DND-41 (cell line): Measurements from ENCODE around the gene C22orf31.

Experiments used
- ATAC-seq: fragments of 200-7000 bp; cut with Tn5 transposase; 3 replicates; pipeline ENCODE4 v1.9.1; 2021; ENCODE audit warnings: low read depth; ENCODE audit not compliant: insufficient read depth
- DNase-seq: peaks from one replicate; pipeline ENCODE4 v3.0.0-alpha.2; 2020
- H2AFZ ChIP-seq: 2 replicates; pipeline ENCODE4 v1.6.0; 2012; ENCODE audit warnings: low read depth, low read length
- H3K27ac ChIP-seq: 2 replicates; pipeline ENCODE4 v1.5.1; 2012; ENCODE audit warnings: low read length, inconsistent platforms
- H3K27me3 ChIP-seq: fragments of 200-600 bp; sonication (generic); 2 replicates; pipeline ENCODE4 v1.6.0; 2012; ENCODE audit warnings: low read length, mild to moderate bottlenecking, inconsistent platforms; ENCODE audit not compliant: insufficient read depth, poor library complexity
- H3K36me3 ChIP-seq: 2 replicates; pipeline ENCODE4 v1.5.1; 2012; ENCODE audit warnings: low read length, inconsistent platforms; ENCODE audit not compliant: insufficient read depth
- H3K4me1 ChIP-seq: 2 replicates; pipeline ENCODE4 v1.5.1; 2012; ENCODE audit warnings: mild to moderate bottlenecking, low read length; ENCODE audit not compliant: insufficient read depth
- H3K4me2 ChIP-seq: 2 replicates; pipeline ENCODE4 v1.6.0; 2012; ENCODE audit warnings: mild to moderate bottlenecking, moderate library complexity, low read length, inconsistent platforms; ENCODE audit not compliant: insufficient read depth
- H3K4me3 ChIP-seq, 2 experiments: fragments of 200-600 bp in 1 of 2; shearing (Covaris generic) in 1 of 2; 2 replicates each; pipeline ENCODE4 v1.5.1; 2012 to 2016; ENCODE audit warnings: inconsistent platforms in 2 of 2, low read length in 2 of 2, mild to moderate bottlenecking in 2 of 2, low read depth in 1 of 2, moderate library complexity in 1 of 2
- H3K79me2 ChIP-seq: 2 replicates; pipeline ENCODE4 v1.6.0; 2012; ENCODE audit warnings: low read length, inconsistent platforms; ENCODE audit not compliant: insufficient read depth
- H3K9ac ChIP-seq: 2 replicates; pipeline ENCODE4 v1.6.0; 2012; ENCODE audit warnings: low read depth, mild to moderate bottlenecking, inconsistent platforms, low read length, moderate library complexity
- H3K9me3 ChIP-seq: 2 replicates; pipeline ENCODE4 v1.5.1; 2012; ENCODE audit warnings: low read length, moderate library complexity, mild to moderate bottlenecking, inconsistent platforms; ENCODE audit not compliant: insufficient read depth, severe bottlenecking
- H4K20me1 ChIP-seq: 2 replicates; pipeline ENCODE4 v1.6.0; 2012; ENCODE audit warnings: low read length; ENCODE audit not compliant: insufficient read depth
- EZH2 ChIP-seq: IDR thresholded peaks from 3 replicates; pipeline ENCODE4 v1.6.1; 2012; ENCODE audit warnings: borderline replicate concordance, low read depth, mild to moderate bottlenecking, moderate library complexity, low read length, inconsistent platforms; ENCODE audit not compliant: severe bottlenecking
- TF ChIP-seq, protein P1 (sequence below): IDR thresholded peaks from 2 replicates; pipeline ENCODE4 v1.5.1; 2012; ENCODE audit warnings: borderline replicate concordance, low read length, moderate library complexity, mild to moderate bottlenecking; ENCODE audit not compliant: poor library complexity, severe bottlenecking; ENCODE audit errors: extremely low read depth

C22orf31 gene

DNA sequence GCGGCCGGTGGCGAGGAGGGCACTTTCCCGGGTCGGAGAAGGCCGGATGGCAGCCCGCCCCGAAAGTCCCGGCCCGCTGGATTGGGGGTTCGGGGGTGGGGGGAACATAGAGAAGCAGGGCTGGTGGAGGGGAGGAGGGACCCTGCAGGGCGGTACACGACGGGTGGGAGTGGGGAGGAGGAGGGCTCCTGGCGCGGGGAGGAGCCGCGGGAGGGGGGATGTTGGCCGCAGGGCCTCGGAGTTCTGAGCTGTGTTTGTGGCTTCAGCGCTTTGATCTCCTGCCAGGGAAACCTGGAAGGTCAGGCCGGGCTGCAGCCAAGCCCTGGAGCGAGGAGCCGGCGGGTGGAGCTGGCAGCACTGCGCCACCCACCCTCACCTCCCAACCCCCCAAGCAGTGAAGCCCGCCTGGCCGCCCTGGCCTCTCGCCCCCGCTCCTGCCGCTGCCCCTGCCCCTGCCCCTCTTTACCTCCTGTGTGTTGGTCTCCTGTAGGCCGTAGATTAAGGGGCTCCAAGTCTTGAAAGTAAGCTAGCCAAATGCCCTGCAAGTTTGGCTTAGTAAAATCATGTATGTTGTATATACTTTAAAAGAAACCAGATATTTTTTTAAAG lies 30.9 kb downstream of the C22orf31 start:
- H3K36me3 ChIP-seq: no peaks in the 10 kb centered on the region
- peaks cover 24% of the 10 kb centered on the region for H4K20me1 ChIP-seq
- no peak for ATAC-seq
- H3K4me3 ChIP-seq: no peak overlapping the region
- no peak overlapping the region for H3K9ac ChIP-seq
- no peaks in the 10 kb centered on the region for H3K9me3 ChIP-seq
- no peak for TF ChIP-seq EZH2
- TF ChIP-seq, protein P1, sequence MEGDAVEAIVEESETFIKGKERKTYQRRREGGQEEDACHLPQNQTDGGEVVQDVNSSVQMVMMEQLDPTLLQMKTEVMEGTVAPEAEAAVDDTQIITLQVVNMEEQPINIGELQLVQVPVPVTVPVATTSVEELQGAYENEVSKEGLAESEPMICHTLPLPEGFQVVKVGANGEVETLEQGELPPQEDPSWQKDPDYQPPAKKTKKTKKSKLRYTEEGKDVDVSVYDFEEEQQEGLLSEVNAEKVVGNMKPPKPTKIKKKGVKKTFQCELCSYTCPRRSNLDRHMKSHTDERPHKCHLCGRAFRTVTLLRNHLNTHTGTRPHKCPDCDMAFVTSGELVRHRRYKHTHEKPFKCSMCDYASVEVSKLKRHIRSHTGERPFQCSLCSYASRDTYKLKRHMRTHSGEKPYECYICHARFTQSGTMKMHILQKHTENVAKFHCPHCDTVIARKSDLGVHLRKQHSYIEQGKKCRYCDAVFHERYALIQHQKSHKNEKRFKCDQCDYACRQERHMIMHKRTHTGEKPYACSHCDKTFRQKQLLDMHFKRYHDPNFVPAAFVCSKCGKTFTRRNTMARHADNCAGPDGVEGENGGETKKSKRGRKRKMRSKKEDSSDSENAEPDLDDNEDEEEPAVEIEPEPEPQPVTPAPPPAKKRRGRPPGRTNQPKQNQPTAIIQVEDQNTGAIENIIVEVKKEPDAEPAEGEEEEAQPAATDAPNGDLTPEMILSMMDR: no peak
- no peak for DNase-seq
- H2AFZ ChIP-seq: no peak overlapping the region
- H3K4me2 ChIP-seq: peak overlapping the region; percentile 7; the same call in 1 of the 2 replicates
- peaks cover 18% of the 10 kb centered on the region for H3K27me3 ChIP-seq
- H3K27ac ChIP-seq: no peak overlapping the region
- no peaks in the 10 kb centered on the region for H3K79me2 ChIP-seq
- H3K4me1 ChIP-seq: peaks cover 9% of the 10 kb centered on the region; the same call in 1 of the 2 replicates

DNA sequence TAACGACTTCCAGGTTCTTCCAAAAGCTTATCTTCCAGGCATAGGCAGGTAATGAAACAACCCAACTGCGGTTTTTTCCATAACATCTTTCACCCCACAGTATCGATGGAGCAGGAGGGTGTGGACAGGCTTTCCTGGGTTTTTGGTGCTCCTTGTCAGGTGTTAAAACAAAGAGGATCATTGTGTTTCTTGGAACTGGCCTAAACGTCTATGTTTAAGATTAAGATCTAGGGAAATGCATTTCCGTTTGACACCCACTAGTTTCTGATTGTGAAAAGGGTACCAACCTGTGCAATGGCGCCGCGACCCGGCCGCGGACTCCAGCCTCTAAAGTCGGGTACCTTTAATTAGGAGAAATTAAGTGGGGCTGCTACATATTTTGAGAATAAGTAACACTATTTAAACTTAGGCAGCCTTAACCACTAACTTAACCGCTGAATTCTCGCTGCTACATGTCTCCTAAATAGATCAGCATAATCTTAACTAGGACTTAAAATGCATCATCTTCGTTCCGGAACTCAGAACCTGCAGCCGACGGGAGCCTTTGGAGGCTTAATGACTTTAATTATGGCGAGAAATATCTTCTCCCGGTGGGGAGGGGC lies 31.5 kb downstream of the C22orf31 start:
- Histone ChIP-seq H3K36me3 (no peaks in the 10 kb centered on the region), H2AFZ (no peak overlapping the region), H3K27me3 (peaks cover 18% of the 10 kb centered on the region), H3K79me2 (no peaks in the 10 kb centered on the region), H3K4me2 (peak overlapping the region; percentile 7; the same call in 1 of the 2 replicates), H3K9me3 (no peaks in the 10 kb centered on the region), H3K4me1 (peaks cover 9% of the 10 kb centered on the region; the same call in 1 of the 2 replicates), H3K4me3 (no peak overlapping the region), H4K20me1 (peaks cover 24% of the 10 kb centered on the region), H3K27ac (no peak overlapping the region), H3K9ac (no peak overlapping the region)
- ATAC-seq (no peak), DNase-seq (no peak)
- TF ChIP-seq EZH2: peak; percentile 64
- TF ChIP-seq, protein P1: no peak

DNA sequence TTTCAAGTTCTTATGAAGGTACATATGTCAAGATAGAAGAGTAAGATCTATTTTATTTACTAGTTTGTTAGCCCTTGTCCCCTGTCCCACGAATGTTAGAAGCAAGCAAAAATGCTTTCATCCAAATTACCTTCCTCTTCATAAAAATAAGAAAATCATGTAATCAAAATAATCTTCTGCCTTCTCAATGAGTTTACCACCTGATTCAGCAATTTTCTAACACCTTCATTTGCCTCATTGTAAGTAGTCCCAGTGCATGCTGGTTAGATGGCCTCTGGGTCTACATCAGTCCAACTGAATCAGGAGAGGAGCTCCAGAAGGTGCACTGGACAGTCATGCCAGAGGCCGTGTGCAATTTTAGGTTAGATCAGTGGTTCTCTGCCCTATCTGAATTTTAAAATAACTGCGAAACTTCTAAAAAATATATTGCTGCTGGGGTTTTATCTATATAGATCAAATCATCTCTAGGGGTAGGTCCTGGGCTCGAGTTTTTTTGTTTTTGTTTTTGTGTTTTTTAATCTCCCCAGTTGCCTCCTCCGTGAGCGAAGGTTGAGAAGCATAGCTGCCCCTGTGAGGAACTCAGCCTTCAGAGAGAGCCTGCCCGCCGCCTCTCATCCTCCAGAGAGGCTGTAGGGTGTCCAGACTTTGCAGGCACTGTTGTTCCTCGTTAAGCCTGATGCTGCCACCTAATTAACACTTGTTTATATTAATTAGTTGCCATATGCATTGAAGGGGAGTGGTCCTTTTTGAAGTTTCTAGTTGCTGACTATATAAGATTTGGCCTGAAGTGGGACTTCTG lies 32.2 kb downstream of the C22orf31 start:
- H2AFZ ChIP-seq: no peak overlapping the region
- no peak overlapping the region for H3K9ac ChIP-seq
- TF ChIP-seq, protein P1: no peak
- TF ChIP-seq EZH2: no peak
- H3K4me1 ChIP-seq: peaks cover 9% of the 10 kb centered on the region; the same call in 1 of the 2 replicates
- H3K36me3 ChIP-seq: no peaks in the 10 kb centered on the region
- H4K20me1 ChIP-seq: peaks cover 24% of the 10 kb centered on the region
- DNase-seq: no peak
- H3K4me2 ChIP-seq: no peak overlapping the region
- H3K79me2 ChIP-seq: no peaks in the 10 kb centered on the region
- ATAC-seq: no peak
- no peak overlapping the region for H3K27ac ChIP-seq
- peaks cover 18% of the 10 kb centered on the region for H3K27me3 ChIP-seq
- no peak overlapping the region for H3K4me3 ChIP-seq
- no peaks in the 10 kb centered on the region for H3K9me3 ChIP-seq
